Lung (tissue), 12 donors: ENCODE data around the gene RTTN. TPM values are rescaled to one million over a fixed set of nuclear protein-coding genes. Genes with fewer than 3 reads are reported as not detected.

ENCODE experiments used
- ATAC-seq: fragments of 200-7000 bp; cut with Tn5 transposase; one replicate; pipeline ENCODE4 v1.9.1; 2020; ENCODE audit warnings: moderate number of reproducible peaks; ENCODE audit not compliant: insufficient read depth, low FRiP score
- DNase-seq, 3 donors: peaks; one replicate each; pipeline ENCODE4 v3.0.0-alpha.2; 2013 to 2017
- H3K27ac ChIP-seq, 2 donors: one replicate each; pipeline ENCODE4 v1.5.1; 2013; ENCODE audit warnings: mild to moderate bottlenecking in 2 of 2, moderate library complexity in 2 of 2, control low read depth in 1 of 2, inconsistent platforms in 1 of 2, low read depth in 1 of 2, low read length in 1 of 2
- H3K27me3 ChIP-seq, 3 donors: one replicate each; pipeline ENCODE4 v1.5.1; 2013; ENCODE audit warnings: low read length in 2 of 3; ENCODE audit not compliant: control insufficient read depth in 3 of 3, insufficient read depth in 3 of 3
- H3K36me3 ChIP-seq, 4 donors: one replicate each; pipeline ENCODE4 v1.5.1; 2013; ENCODE audit warnings: low read length in 4 of 4, mild to moderate bottlenecking in 1 of 4, moderate library complexity in 1 of 4; ENCODE audit not compliant: control insufficient read depth in 4 of 4, insufficient read depth in 4 of 4
- H3K4me1 ChIP-seq, 5 donors: one replicate each; pipeline ENCODE4 v1.5.1; 2013; ENCODE audit warnings: low read length in 5 of 5, mild to moderate bottlenecking in 2 of 5, moderate library complexity in 1 of 5; ENCODE audit not compliant: control insufficient read depth in 5 of 5, insufficient read depth in 5 of 5
- H3K4me3 ChIP-seq: one replicate; pipeline ENCODE4 v1.5.1; 2013; ENCODE audit warnings: mild to moderate bottlenecking, control low read depth, moderate library complexity
- H3K9ac ChIP-seq, 2 donors: one replicate each; pipeline ENCODE4 v1.5.1; 2013; ENCODE audit warnings: low read length in 2 of 2, control low read depth in 1 of 2; ENCODE audit not compliant: insufficient read depth in 1 of 2
- H3K9me3 ChIP-seq, 4 donors: one replicate each; pipeline ENCODE4 v1.5.1; 2013; ENCODE audit warnings: low read length in 3 of 4, mild to moderate bottlenecking in 1 of 4, moderate library complexity in 1 of 4; ENCODE audit not compliant: control insufficient read depth in 4 of 4, insufficient read depth in 3 of 4
- WGBS, 2 donors: extraction: QIAGEN DNeasy Blood & Tissue Kit; methylation state at CpG; one replicate each; pipeline ENCODE4 v1.1.7; 2013; 5-methylcytosine and 5-hydroxymethylcytosine counted together
- polyA plus RNA-seq, 2 donors: library from polyadenylated mRNA; stranded (reverse); fragments of 200-250 nt; gene quantifications; one replicate each; pipeline ENCODE4 v1.2.1, GENCODE V29; 2013
- total RNA-seq, 2 donors: library from RNA; depleted of rRNA in 1 of 2; stranded (reverse); fragments of >200 nt in 1 of 2; gene quantifications; one replicate each; pipeline ENCODE4 v1.2.1, GENCODE V29; 2014 to 2021
- TF ChIP-seq, protein P1 (sequence below): IDR thresholded peaks from 2 replicates; pipeline ENCODE4 v1.5.1; 2012; ENCODE audit warnings: mild to moderate bottlenecking; ENCODE audit errors: control extremely low read depth, extremely low read depth
- donor health status: control.
- donor health status: control.
- donor health status: Bipolar disorder and iron deficiency.
- donor health status: healthy.
- donor health status: DM: yes; HTN: yes; CAD: no.

Gene RTTN
- total and polyA plus RNA-seq, 4 donors: 2.1 to 50.8 (median 9.2) TPM

DNA sequence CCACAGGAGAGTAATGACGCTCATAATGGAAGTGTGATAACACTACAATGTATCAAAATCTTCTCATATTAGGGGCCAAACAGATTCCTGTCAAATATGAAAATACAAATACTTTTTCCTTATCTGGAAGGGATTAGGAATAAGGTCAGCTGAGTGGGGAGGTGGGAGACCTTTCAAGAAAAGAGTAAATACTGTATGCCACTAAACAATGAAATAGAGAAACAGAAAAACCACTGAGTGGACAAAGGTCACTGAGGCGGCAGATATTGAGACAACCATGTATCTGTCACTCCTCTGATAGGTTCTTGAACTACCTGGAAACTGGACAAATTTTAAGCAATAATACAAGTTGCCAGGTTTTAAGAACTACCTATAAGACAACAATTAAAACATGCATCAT, 59.3 kb downstream of the RTTN start:
- Histone ChIP-seq H3K4me1 (no peaks in the 10 kb centered on the region), H3K9ac (no peak overlapping the region), H3K27ac (no peak overlapping the region), H3K9me3 (no peaks in the 10 kb centered on the region), H3K27me3 (no peaks in the 10 kb centered on the region), H3K4me3 (no peak overlapping the region), H3K36me3 (peaks cover 3 to 19% (median 12%) of the 10 kb centered on the region in 4 donors)
- 96 to 99% methylated on average over 2 of the region's 2 CpGs for WGBS, 2 donors
- TF ChIP-seq, protein P1, sequence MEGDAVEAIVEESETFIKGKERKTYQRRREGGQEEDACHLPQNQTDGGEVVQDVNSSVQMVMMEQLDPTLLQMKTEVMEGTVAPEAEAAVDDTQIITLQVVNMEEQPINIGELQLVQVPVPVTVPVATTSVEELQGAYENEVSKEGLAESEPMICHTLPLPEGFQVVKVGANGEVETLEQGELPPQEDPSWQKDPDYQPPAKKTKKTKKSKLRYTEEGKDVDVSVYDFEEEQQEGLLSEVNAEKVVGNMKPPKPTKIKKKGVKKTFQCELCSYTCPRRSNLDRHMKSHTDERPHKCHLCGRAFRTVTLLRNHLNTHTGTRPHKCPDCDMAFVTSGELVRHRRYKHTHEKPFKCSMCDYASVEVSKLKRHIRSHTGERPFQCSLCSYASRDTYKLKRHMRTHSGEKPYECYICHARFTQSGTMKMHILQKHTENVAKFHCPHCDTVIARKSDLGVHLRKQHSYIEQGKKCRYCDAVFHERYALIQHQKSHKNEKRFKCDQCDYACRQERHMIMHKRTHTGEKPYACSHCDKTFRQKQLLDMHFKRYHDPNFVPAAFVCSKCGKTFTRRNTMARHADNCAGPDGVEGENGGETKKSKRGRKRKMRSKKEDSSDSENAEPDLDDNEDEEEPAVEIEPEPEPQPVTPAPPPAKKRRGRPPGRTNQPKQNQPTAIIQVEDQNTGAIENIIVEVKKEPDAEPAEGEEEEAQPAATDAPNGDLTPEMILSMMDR: no peak
- ATAC-seq (no peak), DNase-seq (no peak)

DNA sequence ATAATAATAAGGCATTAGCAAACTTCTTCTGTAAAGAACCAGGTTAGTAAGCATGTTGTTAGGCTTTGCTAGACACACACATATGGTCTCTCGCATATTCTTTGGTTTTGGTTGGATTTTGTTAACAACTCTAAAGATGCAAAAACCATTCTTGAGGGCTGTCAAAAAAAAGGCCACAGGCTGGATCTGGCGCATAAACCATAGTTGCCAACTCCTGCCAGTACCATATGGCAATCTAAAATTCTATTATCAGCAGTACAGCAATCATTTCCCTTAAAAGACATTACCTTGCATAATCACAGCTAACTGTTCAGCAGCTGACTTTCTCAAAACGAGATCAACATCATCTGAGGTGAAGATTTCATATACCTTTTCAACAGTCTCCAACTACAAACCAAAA, 63.5 kb downstream of the RTTN start:
- Histone ChIP-seq H3K9ac (no peak overlapping the region), H3K27me3 (no peaks in the 10 kb centered on the region), H3K36me3 (peaks cover 0 to 13% (median 7%) of the 10 kb centered on the region in 4 donors), H3K4me3 (no peak overlapping the region), H3K27ac (no peak overlapping the region), H3K9me3 (no peaks in the 10 kb centered on the region), H3K4me1 (no peaks in the 10 kb centered on the region)
- TF ChIP-seq, protein P1: no peak
- DNase-seq (no peak), ATAC-seq (no peak)
- WGBS, 2 donors: 83 to 92% methylated on average over 3 of the region's 3 CpGs

DNA sequence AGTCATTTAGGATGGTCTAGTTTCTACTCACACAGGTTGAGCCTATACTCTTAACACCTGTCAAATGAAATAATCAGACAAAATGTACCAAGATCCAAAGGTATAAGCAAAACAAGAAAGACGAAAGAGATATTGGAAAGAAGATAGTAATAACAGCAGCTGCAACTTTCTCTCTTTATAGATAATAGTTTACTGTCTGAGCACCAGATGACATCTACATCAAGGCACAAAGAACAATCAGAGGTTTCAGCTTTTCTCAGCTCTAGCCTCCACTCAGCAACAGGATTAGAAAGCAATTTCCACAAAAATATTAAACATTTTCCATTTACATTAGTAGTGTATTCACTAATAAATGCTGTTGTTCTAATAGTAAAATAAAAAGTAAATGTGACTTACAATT, 66.3 kb downstream of the RTTN start:
- Histone ChIP-seq H3K9ac (no peak overlapping the region), H3K4me3 (no peak overlapping the region), H3K27ac (no peak overlapping the region), H3K9me3 (no peaks in the 10 kb centered on the region), H3K36me3 (peaks cover 0 to 7% (median 4%) of the 10 kb centered on the region in 4 donors), H3K27me3 (no peaks in the 10 kb centered on the region), H3K4me1 (no peaks in the 10 kb centered on the region)
- no peak for ATAC-seq
- no peak for DNase-seq
- TF ChIP-seq, protein P1: no peak
- 97 to 99% methylated on average over 1 of the region's 1 CpG for WGBS, 2 donors

DNA sequence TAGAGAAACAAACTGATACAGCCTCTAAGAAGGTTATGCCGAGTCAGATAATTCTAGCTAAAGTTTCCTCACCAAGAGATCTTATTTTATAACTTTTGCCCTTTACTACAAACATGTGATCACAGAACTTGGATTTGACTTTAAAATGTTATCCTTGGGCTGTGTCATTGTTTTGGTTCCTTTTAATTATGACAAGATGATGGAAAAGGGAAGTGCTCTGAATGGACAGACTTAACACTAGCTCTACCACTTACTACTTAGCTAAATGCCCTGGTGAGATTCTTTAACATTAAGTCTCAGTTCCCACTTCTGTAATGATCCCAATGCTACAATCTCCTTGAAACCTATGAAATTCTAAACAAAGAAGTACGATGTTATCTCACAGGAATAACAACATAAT, 69.9 kb downstream of the RTTN start:
- WGBS, 2 donors: 57 to 59% methylated on average over 2 of the region's 2 CpGs
- Histone ChIP-seq H3K4me3 (no peak overlapping the region), H3K9me3 (no peaks in the 10 kb centered on the region), H3K27ac (no peak overlapping the region), H3K4me1 (no peaks in the 10 kb centered on the region), H3K27me3 (no peaks in the 10 kb centered on the region), H3K9ac (no peak overlapping the region), H3K36me3 (peaks cover 0 to 9% (median 1%) of the 10 kb centered on the region in 4 donors)
- TF ChIP-seq, protein P1: no peak
- DNase-seq: no peak
- no peak for ATAC-seq
